ENCODE data around the gene ACTG1. TPM values are rescaled to one million over a fixed set of nuclear protein-coding genes. Genes with fewer than 3 reads are reported as not detected.
A peak's percentile ranks its signal among the peaks of the same experiment; 100 is the strongest.

The ACTG1 gene
- total and polyA plus RNA-seq, 11 donors, result 149 to 1,653 (median 423) TPM

GRCh38 chr17:81545160-81545949, 32.8 kb upstream of the ACTG1 start:
- no peaks in the 10 kb centered on the region for H3K9me3 ChIP-seq
- DNase-seq, result peak in 1 of 5 donors; percentile 12
- no peak for ATAC-seq
- H3K36me3 ChIP-seq, result peaks cover 0 to 91% (median 75%) of the 10 kb centered on the region in 9 donors
- WGBS, 4 donors, result 86 to 94% (median 92%) methylated on average over 19 to 24 of the region's 24 CpGs
- peaks cover 0 to 21% (median 2%) of the 10 kb centered on the region in 12 donors for H3K4me1 ChIP-seq
- H3K4me3 ChIP-seq, result no peak overlapping the region
- intact Hi-C loops (cut with DNase I), result no loop called here
- TF ChIP-seq CTCF (IDR thresholded peaks at IDR 0.05), result no peak
- no peak for TF ChIP-seq POLR2A (IDR thresholded peaks at IDR 0.05)
- no peak overlapping the region for H3K27ac ChIP-seq
- no peaks in the 10 kb centered on the region for H3K27me3 ChIP-seq

- TF ChIP-seq POLR2A (IDR thresholded peaks at IDR 0.05), result no peak
- no peak for TF ChIP-seq CTCF (IDR thresholded peaks at IDR 0.05)
- ATAC-seq (no peak), DNase-seq (peak in 1 of 5 donors; percentile 24)
- intact Hi-C loops (cut with DNase I), result loop anchor here in 1 of 10 donors (5.0 kb wide), 1 partner anchor 292 kb away; no protein-coding TSS in a partner anchor
- 83 to 95% (median 91%) methylated on average over 8 to 16 of the region's 16 CpGs for WGBS, 4 donors
- H3K4me1 ChIP-seq, result peaks cover 0 to 17% (median under 1%) of the 10 kb centered on the region in 12 donors
- H3K9me3 ChIP-seq, result no peaks in the 10 kb centered on the region
- H3K27ac ChIP-seq, result no peak overlapping the region
- H3K27me3 ChIP-seq, result no peaks in the 10 kb centered on the region
- no peak overlapping the region for H3K4me3 ChIP-seq
- peaks cover 0 to 91% (median 73%) of the 10 kb centered on the region in 9 donors for H3K36me3 ChIP-seq
Measured at GRCh38 chr17:81544281-81544974, 31.8 kb upstream of the ACTG1 start.

GRCh38 chr17:81543756-81544155, 31.2 kb upstream of the ACTG1 start:
- H3K27me3 ChIP-seq, result no peaks in the 10 kb centered on the region
- H3K4me1 ChIP-seq, result peaks cover 0 to 13% (median 0%) of the 10 kb centered on the region in 12 donors
- H3K4me3 ChIP-seq, result no peak overlapping the region
- peaks cover 0 to 87% (median 67%) of the 10 kb centered on the region in 9 donors for H3K36me3 ChIP-seq
- WGBS, 4 donors, result 96 to 100% (median 97%) methylated on average over 12 to 15 of the region's 15 CpGs; no CpG with 5 or more reads in 1 of the 4 donors
- ATAC-seq (no peak), DNase-seq (no peak)
- H3K9me3 ChIP-seq, result no peaks in the 10 kb centered on the region
- TF ChIP-seq CTCF (IDR thresholded peaks at IDR 0.05) (no peak), POLR2A (IDR thresholded peaks at IDR 0.05) (no peak)
- intact Hi-C loops (cut with DNase I), result loop anchor here in 1 of 10 donors (5.0 kb wide), 1 partner anchor 291 kb away; no protein-coding TSS in a partner anchor
- peak overlapping the region in 5 of 12 donors; percentile 33 to 55 (median 37) for H3K27ac ChIP-seq

GRCh38 chr17:81543339-81543675, 30.7 kb upstream of the ACTG1 start:
- TF ChIP-seq POLR2A (IDR thresholded peaks at IDR 0.05) (no peak), CTCF (IDR thresholded peaks at IDR 0.05) (no peak)
- peaks cover 0 to under 1% (median 0%) of the 10 kb centered on the region in 9 donors for H3K27me3 ChIP-seq
- H3K4me1 ChIP-seq, result peaks cover 0 to 13% (median 0%) of the 10 kb centered on the region in 12 donors
- no peaks in the 10 kb centered on the region for H3K9me3 ChIP-seq
- H3K27ac ChIP-seq, result peak overlapping the region in 4 of 12 donors; percentile 33 to 55 (median 46)
- H3K36me3 ChIP-seq, result peaks cover 0 to 86% (median 62%) of the 10 kb centered on the region in 9 donors
- DNase-seq (peak in 2 of 5 donors; percentile 64 to 73), ATAC-seq (peak; percentile 61 to 70 (median 68))
- intact Hi-C loops (cut with DNase I), result loop anchor here in 1 of 10 donors (5.0 kb wide), 1 partner anchor 291 kb away; no protein-coding TSS in a partner anchor
- no peak overlapping the region for H3K4me3 ChIP-seq
- 52 to 82% (median 69%) methylated on average over 11 to 14 of the region's 14 CpGs for whole genome bisulfite sequencing, 4 donors
